HG02840 (cell line): Measurements from ENCODE around the gene COG2.
"Not testable (repeated sequence)": the region's sequence is repeated elsewhere in the genome, so short reads cannot be mapped to it uniquely, and the experiment has no call there.

ENCODE experiments used
- ATAC-seq: cut with Tn5 transposase; IDR thresholded peaks from one replicate; pipeline ENCODE4 v1.9.1; 2021; ENCODE audit warnings: mild to moderate bottlenecking, moderate library complexity, moderate number of reproducible peaks; ENCODE audit not compliant: unreplicated experiment, low FRiP score

The COG2 gene

GRCh38 chr1:230696722-230697437, 54.6 kb downstream of the COG2 start:
- no peak for ATAC-seq

- no peak for ATAC-seq
Measured at GRCh38 chr1:230698130-230698529, 55.8 kb downstream of the COG2 start.

GRCh38 chr1:230698964-230699363, 56.7 kb downstream of the COG2 start:
- ATAC-seq = not testable (repeated sequence)

- ATAC-seq = no peak
Measured at GRCh38 chr1:230699716-230700115, 57.4 kb downstream of the COG2 start.

- no peak for ATAC-seq
Measured at GRCh38 chr1:230700132-230700531, 57.9 kb downstream of the COG2 start.

- ATAC-seq = no peak
Measured at GRCh38 chr1:230701434-230701833, 59.2 kb downstream of the COG2 start.

- no peak for ATAC-seq
Measured at GRCh38 chr1:230701895-230702768, 59.9 kb downstream of the COG2 start.

- ATAC-seq = no peak
Measured at GRCh38 chr1:230702934-230703678, 60.8 kb downstream of the COG2 start.

- no peak for ATAC-seq
Measured at GRCh38 chr1:230703679-230704385, 61.6 kb downstream of the COG2 start.

GRCh38 chr1:230704830-230705229, 62.5 kb downstream of the COG2 start:
- no peak for ATAC-seq

GRCh38 chr1:230705289-230706019, 63.2 kb downstream of the COG2 start:
- ATAC-seq = no peak

- ATAC-seq = no peak
Measured at GRCh38 chr1:230706020-230706699, 63.9 kb downstream of the COG2 start.

- ATAC-seq = no peak
Measured at GRCh38 chr1:230706887-230707731, 64.8 kb downstream of the COG2 start.

GRCh38 chr1:230707732-230708630, 65.7 kb downstream of the COG2 start:
- ATAC-seq = no peak

- no peak for ATAC-seq
Measured at GRCh38 chr1:230708631-230709580, 66.6 kb downstream of the COG2 start.
